Rectal smooth muscle tissue (tissue), 1 donor: ENCODE results near the gene SPDYE17.
"Not testable (repeated sequence)": the region's sequence is repeated elsewhere in the genome, so short reads cannot be mapped to it uniquely, and the experiment has no call there.

Source experiments
- H3K27ac ChIP-seq: one replicate; pipeline ENCODE4 v1.7.0; 2013; ENCODE audit warnings: low read depth, low read length, inconsistent platforms
- H3K27me3 ChIP-seq: one replicate; pipeline ENCODE4 v1.7.0; 2013; ENCODE audit warnings: low read length; ENCODE audit not compliant: control insufficient read depth, insufficient read depth
- H3K36me3 ChIP-seq: one replicate; pipeline ENCODE4 v1.7.0; 2013; ENCODE audit warnings: low read length; ENCODE audit not compliant: control insufficient read depth, insufficient read depth
- H3K4me1 ChIP-seq: one replicate; pipeline ENCODE4 v1.7.0; 2013; ENCODE audit warnings: low read length; ENCODE audit not compliant: control insufficient read depth, insufficient read depth
- H3K4me3 ChIP-seq: one replicate; pipeline ENCODE4 v1.7.0; 2013; ENCODE audit warnings: low read length
- H3K9ac ChIP-seq: one replicate; pipeline ENCODE4 v1.7.0; 2013; ENCODE audit warnings: low read length

Gene SPDYE17

DNA sequence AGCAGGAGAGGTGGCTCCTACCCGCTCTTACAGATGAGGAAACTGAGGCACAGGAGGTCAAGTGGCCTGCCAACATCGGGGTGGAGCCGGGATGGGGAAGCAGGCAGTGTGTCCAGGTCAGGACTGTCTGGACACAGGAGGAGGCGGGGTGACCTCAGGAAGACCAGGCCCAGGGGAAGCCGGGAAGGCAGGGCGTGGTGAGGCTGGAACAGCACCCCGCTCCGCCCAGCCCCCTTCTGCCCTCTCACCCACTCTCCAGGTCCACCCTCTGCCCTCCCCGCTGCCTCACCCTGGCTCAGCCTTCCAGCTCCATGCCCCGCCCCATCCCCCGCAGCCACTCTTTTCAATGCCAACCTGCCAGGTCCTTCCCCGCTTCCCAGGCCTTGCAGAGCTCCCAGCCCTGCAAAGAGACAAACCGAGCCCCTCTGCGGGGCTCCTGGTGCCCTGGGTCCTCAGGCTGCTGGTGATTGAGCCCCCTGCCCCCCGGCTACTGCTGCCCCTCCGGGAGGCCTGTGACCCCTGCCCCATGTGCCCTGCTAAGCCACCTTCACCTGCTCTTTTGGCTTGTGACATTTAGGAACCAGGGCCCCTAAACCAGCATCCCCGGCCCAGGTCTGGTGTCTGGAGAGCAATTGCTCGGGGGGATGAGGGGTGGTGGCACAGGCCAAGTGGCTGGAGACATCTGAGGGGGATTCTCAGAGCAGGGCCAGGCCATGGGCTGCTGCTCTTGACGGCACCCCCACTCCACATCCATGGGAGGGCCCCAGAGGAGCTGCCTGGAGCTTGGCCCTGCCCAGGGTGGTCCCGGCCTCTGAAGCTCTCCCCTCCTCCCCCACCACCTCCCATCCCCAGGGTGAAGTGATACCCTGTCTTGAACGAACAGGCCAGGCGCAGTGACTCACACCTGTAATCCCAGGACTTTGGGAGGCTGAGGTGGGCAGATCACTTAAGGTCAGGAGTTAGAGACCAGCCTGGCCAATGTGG is 25.7 kb downstream of the SPDYE17 start:
- H3K4me1 ChIP-seq, H3K4me3 ChIP-seq, H3K27me3 ChIP-seq, H3K9ac ChIP-seq, H3K36me3 ChIP-seq, H3K27ac ChIP-seq: not testable (repeated sequence)

DNA sequence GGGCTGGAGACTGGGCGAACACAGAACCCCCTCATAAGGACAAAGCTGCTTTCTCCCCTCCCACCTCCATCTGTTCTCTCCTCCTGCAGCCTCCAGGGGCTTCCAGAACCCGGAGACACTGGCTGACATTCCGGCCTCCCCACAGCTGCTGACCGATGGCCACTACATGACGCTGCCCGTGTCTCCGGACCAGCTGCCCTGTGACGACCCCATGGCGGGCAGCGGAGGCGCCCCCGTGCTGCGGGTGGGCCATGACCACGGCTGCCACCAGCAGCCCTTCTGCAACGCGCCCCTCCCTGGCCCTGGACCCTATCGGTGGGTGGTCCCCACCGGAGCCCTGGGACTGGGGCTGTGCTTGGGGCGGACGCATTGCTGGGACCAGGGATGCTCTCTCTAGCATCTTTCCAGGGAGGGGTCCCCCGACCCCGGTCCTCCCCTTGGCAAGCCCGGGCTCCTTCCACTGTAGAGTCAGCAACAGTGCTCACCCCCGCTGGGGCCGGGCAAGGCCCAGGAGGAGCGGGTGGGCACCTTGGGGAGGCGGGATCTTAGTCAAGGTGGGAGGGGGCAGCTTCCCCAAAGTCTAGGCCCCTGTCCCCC is 26.6 kb downstream of the SPDYE17 start:
- H3K4me1 ChIP-seq, H3K9ac ChIP-seq, H3K27ac ChIP-seq, H3K27me3 ChIP-seq, H3K4me3 ChIP-seq, H3K36me3 ChIP-seq: not testable (repeated sequence)

DNA sequence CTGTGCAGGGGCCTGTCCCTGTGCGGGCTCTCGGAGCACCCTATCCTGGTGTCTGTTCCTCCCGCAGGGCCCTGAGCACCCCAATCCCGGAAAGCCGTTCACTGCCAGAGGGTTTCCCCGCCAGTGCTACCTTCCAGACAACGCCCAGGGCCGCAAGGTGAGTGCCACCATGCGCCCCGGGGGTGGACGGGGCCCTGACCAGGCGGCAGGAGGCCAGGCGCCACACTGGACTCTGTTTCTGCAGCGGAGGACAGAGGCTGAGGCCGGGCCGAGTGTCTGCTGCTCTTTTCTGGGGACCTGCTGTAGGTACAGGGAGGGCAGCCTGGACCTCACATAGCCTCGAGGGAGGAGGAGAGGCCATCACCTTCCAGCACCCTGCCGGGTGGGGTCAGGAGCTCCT is 28.0 kb downstream of the SPDYE17 start:
- not testable (repeated sequence) for H3K27me3 ChIP-seq, H3K9ac ChIP-seq, H3K4me1 ChIP-seq, H3K27ac ChIP-seq, H3K4me3 ChIP-seq, H3K36me3 ChIP-seq

DNA sequence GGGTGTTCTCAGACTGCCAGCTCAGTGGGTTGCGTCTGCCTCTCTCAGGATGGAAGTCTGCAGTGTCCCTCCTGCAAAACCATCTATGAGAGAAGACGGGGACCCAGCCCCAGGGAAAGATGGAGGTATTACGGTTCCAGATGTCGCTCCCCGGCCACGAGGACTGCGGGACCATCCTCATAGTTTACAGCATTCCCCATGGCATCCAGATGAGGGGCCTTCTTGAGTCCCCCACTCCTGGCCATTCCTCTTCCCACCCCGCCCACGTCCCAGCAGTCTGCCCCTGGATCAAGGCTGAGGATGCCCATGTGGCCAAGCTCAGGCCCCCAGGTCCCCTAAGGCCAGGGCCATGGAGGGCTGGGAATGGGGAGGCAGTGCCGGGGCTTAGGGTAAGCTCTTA is 28.9 kb downstream of the SPDYE17 start:
- not testable (repeated sequence) for H3K27me3 ChIP-seq, H3K9ac ChIP-seq, H3K27ac ChIP-seq, H3K4me3 ChIP-seq, H3K36me3 ChIP-seq, H3K4me1 ChIP-seq

DNA sequence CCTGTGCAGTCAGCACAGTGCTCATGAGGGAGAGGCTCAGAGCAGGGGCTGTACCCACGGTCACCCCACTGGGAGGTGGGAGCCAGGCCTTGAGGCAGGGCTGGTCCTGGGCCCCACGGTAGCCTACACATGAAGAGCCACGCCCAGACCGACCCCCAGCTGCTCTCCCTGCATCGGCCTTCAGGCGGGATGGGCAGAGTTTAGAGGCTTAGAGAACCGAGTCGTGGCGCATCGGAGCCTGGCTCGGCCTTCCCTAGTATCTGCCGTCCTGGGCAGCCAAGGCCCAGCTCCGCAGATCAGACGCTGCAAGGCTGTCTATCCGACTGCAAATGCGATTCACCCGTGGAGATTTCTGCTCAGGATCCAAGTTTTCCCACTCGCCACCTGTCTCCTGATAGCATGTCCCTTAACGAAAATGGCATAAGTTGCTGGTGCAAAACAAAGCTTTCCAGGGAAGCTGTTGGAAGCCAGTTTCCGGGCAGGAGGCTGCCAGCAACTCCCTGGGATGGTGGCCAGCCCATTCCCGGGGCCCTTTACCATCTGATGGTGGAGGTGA is 29.4 kb downstream of the SPDYE17 start:
- H3K27ac ChIP-seq, H3K36me3 ChIP-seq, H3K4me1 ChIP-seq, H3K4me3 ChIP-seq, H3K9ac ChIP-seq, H3K27me3 ChIP-seq: not testable (repeated sequence)

DNA sequence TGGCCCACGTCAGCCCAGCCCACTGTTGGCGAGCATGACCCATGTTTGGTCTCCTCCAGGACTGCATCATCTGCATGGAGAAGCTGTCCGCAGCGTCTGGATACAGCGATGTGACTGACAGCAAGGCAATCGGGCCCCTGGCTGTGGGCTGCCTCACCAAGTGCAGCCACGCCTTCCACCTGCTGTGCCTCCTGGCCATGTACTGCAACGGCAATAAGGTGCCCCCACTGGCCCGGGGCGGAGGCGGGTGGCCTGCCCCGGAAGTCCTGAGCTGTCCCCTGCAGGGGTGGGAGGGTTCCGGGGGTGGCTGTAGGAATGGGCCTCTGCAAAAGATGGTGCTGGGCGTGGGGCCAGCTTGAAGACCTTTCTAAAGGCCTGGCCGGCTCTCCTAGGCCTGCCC is 30.1 kb downstream of the SPDYE17 start:
- not testable (repeated sequence) for H3K27me3 ChIP-seq, H3K36me3 ChIP-seq, H3K4me3 ChIP-seq, H3K9ac ChIP-seq, H3K27ac ChIP-seq, H3K4me1 ChIP-seq

DNA sequence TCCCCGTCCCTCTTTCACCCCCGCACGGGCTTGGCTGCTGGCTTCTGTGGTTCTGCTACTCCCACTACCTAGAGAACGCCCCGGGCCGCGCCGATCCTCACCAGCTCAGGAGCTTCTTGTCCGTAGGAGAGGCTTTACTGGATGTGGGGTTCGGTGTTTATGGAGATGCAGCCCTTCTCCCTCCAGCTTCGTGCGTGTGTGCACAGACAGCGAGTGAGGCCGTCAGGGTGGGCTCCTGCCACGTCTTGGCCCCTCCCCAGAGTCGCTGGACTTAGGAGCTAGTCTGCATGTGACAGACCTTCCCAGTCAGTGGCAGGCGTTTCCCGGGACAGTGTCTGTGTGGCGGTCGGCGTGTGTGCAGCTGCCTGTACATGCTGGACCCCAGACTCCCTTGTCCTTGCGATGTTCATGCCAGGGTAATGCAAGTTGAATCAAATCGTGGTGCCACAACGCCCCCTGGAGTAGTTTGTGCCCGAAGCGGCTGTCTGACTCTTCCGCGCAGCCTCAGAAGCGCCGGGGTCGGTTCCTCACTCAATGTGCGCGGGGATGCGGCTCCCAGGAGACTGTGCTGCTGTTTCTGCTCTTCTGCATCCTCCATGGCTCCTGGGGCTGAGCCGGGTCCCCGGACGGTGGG is 32.6 kb downstream of the SPDYE17 start:
- not testable (repeated sequence) for H3K4me3 ChIP-seq, H3K4me1 ChIP-seq, H3K27me3 ChIP-seq, H3K36me3 ChIP-seq, H3K27ac ChIP-seq, H3K9ac ChIP-seq

DNA sequence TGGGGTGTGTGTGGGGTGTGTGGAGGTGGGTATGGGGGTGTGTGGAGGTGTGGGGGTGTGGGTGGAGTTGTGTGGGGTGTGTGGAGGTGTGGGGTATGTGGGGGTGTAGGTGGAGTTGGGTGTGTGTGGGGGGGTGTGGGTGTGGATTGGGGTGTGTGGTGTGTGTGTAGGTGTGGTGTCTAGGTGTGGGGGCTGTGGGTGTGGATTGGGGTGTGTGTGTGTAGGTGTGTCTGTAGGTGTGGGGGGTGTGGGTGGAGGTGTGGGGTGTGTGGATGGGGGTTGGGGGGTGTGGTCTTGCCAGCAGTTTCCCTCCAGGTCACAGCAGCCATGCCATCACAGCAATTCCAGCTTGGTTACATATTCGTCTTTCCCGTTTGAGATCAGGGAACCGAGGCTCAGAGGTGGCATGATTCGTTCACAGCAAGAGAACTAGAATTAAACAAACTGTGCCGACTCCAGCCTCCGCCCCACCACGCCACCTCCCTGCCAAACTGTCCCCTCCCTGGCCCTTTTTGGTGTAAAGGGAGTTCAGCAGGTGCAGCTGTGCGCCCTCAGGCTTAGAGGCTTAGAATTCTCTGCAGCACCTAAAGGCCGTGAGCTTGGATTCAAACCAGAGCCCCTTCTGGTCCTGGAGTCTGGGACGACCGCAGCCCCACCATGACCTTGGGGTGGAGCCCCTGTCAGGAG is 33.3 kb downstream of the SPDYE17 start:
- not testable (repeated sequence) for H3K27me3 ChIP-seq, H3K4me3 ChIP-seq, H3K9ac ChIP-seq, H3K27ac ChIP-seq, H3K36me3 ChIP-seq, H3K4me1 ChIP-seq

DNA sequence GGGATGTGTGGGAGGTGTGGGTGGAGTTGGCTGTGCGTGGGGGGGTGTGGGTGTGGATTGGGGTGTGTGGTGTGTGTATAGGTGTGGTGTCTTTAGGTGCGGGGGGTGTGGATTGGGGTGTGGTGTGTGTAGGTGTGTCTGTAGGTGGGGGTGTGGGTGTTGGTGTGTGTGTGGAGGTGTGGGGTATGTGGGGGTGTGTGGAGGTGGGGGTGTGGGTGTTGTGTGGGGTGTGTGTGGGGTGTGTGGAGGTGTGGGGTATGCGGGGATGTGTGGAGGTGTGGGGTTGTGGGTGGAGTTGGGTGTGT is 33.9 kb downstream of the SPDYE17 start:
- Histone ChIP-seq H3K36me3 (no peaks in the 10 kb centered on the region), H3K27me3 (no peaks in the 10 kb centered on the region), H3K27ac (no peak overlapping the region), H3K4me1 (no peaks in the 10 kb centered on the region), H3K4me3 (no peak overlapping the region), H3K9ac (no peak overlapping the region)

DNA sequence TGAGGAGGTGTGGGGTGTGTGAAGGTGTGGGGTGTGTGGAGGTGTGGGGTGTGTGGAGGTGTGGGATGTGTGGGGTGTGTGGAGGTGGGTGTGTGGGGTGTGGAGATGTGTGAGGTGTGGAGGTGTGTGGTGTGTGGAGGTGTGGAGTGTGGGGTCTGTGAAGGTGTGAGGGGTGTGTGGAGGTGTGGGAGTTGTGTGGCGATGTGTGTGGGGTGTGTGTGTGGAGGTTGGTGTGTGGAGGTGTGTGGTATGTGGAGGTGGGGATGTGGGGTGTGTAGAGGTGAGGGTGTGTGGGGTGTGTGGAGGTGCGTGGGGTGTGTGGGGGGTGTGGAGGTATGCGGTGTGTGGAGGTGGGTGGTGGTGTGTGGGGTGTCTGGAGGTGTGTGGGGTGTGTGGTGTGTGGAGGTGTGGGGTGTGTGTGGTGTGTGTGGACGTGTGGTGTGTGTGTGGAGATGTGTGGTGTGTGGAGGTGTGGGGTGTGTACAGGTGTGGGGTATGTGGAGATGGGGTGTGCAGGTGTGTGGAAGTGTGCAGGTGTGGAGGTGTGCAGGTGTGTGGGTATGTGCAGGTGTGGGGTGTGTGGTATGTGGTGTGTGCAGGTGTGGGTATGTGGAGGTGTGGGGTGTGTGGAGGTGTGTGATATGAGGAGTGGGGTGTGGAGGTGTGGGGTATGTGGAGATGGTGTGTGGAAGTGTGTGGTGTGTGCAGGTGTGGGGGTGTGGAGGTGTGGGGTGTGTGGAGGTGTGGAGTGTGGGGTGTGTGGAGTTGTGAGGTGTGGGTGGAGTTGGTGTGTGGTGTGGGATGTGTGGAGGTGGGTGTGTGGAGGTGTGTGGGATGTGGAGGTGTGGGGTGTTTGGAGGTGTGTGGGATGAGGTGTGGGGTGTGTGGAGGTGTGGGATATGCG is 34.5 kb downstream of the SPDYE17 start:
- Histone ChIP-seq H3K9ac (no peak overlapping the region), H3K27ac (no peak overlapping the region)

DNA sequence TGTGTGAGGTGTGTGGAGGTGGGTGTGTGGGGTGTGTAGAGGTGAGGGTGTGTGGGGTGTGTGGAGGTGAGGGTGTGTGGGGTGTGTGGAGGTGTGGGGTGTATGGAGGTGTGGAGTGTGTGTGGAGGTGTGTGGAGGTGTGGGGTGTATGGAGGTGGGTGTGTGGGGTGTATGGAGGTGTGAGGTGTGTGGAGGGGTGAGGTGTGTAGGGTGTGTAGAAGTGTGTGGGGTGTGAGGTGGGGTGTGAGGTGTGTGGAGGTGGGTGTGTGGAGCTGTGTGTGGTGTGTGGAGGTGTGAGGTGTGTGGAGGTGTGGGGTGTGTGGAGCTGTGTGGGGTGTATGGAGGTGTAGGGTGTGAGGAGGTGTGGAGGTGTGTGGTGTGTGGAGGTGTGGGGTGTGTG is 35.2 kb downstream of the SPDYE17 start:
- H3K27ac ChIP-seq, H3K36me3 ChIP-seq, H3K4me3 ChIP-seq, H3K27me3 ChIP-seq, H3K4me1 ChIP-seq, H3K9ac ChIP-seq: not testable (repeated sequence)

More for the DNA sequence above, 34.5 kb downstream of the SPDYE17 start:
- no peaks in the 10 kb centered on the region for H3K36me3 ChIP-seq
- H3K4me1 ChIP-seq = no peaks in the 10 kb centered on the region
- no peak overlapping the region for H3K4me3 ChIP-seq
- no peaks in the 10 kb centered on the region for H3K27me3 ChIP-seq
